GM12878 (cell line): ENCODE data around the gene RND2. TPM values are rescaled to one million over a fixed set of nuclear protein-coding genes. Genes with fewer than 3 reads are reported as not detected.
"Not testable (repeated sequence)": the region's sequence is repeated elsewhere in the genome, so short reads cannot be mapped to it uniquely, and the experiment has no call there.

Experiments
- ATAC-seq: fragments of 200-7000 bp; cut with Tn5 transposase; 3 replicates; pipeline ENCODE4 v1.9.1; 2020; ENCODE audit warnings: mild to moderate bottlenecking, moderate library complexity
- BruUV-seq: library from RNA; stranded (reverse); fragments of 400-500 nt; replicated peaks from 2 replicates; lab custom pipeline; 2021; lab: Mats Ljungman, UMichigan
- CTCF ChIA-PET: fragments of 300-600 bp; sonication (Branson Sonifier 250); formaldehyde crosslinking; extraction: SDS; loops from one replicate; lab custom pipeline; 2021; ENCODE audit warnings: inconsistent platforms; lab: Yijun Ruan, JAX
- POLR2A ChIA-PET: fragments of 350-600 bp; formaldehyde crosslinking; extraction: SDS; loops from one replicate; lab custom pipeline; 2021; ENCODE audit warnings: inconsistent platforms; lab: Charles Lee
- RAD21 ChIA-PET: fragments of 300-600 bp; sonication (Branson Sonifier 250); formaldehyde crosslinking; loops from one replicate; lab custom pipeline; 2023; ENCODE audit warnings: antibody characterized with exemption; ENCODE audit not compliant: unreplicated experiment; lab: Charles Lee
- SMC1A ChIA-PET: fragments of 300-600 bp; sonication (Branson Sonifier 250); formaldehyde crosslinking; loops from one replicate; lab custom pipeline; 2023; ENCODE audit not compliant: unreplicated experiment, uncharacterized antibody; lab: Charles Lee
- DNase-seq: peaks from one replicate; pipeline ENCODE4 v3.0.0-alpha.2; 2011; ENCODE audit warnings: low read depth, low spot score
- FAIRE-seq: peaks from 3 replicates; lab custom pipeline; 2011; peaks lifted over from hg19 to GRCh38; lab: Jason Lieb, UNC
- H2AFZ ChIP-seq: 2 replicates; pipeline ENCODE4 v1.6.0; 2011; ENCODE audit warnings: low read depth, low read length, control low read depth; ENCODE audit not compliant: control insufficient read depth
- H3K27ac ChIP-seq: 2 replicates; pipeline ENCODE4 v1.5.1; 2011; ENCODE audit warnings: control low read depth; ENCODE audit not compliant: control insufficient read depth, insufficient read depth
- H3K27me3 ChIP-seq, 2 experiments: replicated peaks in 1 of 2; 2 replicates each; pipeline versions ENCODE4 v1.6.0 to v1.6.1; 2011; ENCODE audit warnings: low read length in 1 of 2; ENCODE audit not compliant: control insufficient read depth in 2 of 2, insufficient read depth in 2 of 2
- H3K36me3 ChIP-seq, 2 experiments: 2 replicates each; pipeline ENCODE4 v1.5.1; 2011; ENCODE audit warnings: low read length in 1 of 2; ENCODE audit not compliant: control insufficient read depth in 2 of 2, insufficient read depth in 2 of 2
- H3K4me1 ChIP-seq: 2 replicates; pipeline ENCODE4 v1.6.1; 2011; ENCODE audit warnings: mild to moderate bottlenecking, low read length, moderate library complexity, mixed read lengths; ENCODE audit not compliant: control insufficient read depth, insufficient read depth
- H3K4me2 ChIP-seq: 2 replicates; pipeline ENCODE4 v1.6.0; 2011; ENCODE audit warnings: control low read depth; ENCODE audit not compliant: control insufficient read depth, insufficient read depth
- H3K4me3 ChIP-seq: fragments of 200-600 bp; sonication (generic); 2 replicates; pipeline ENCODE4 v1.5.1; 2016
- H3K79me2 ChIP-seq: 2 replicates; pipeline ENCODE4 v1.6.0; 2011; ENCODE audit warnings: low read length; ENCODE audit not compliant: control insufficient read depth, insufficient read depth
- H3K9ac ChIP-seq: 2 replicates; pipeline ENCODE4 v1.8.0; 2011; ENCODE audit warnings: low read length, control low read depth, mixed read lengths; ENCODE audit not compliant: control insufficient read depth, insufficient read depth
- H3K9me3 ChIP-seq: replicated peaks from 3 replicates; pipeline ENCODE4 v1.5.1; 2011; ENCODE audit warnings: mild to moderate bottlenecking, low read length; ENCODE audit not compliant: control insufficient read depth, insufficient read depth
- H4K20me1 ChIP-seq: 2 replicates; pipeline ENCODE4 v1.6.0; 2011; ENCODE audit not compliant: control insufficient read depth, insufficient read depth
- IKZF1 ChIP-seq: fragments of 450-650 bp; conservative IDR thresholded peaks from 2 replicates; pipeline ENCODE4 v1.6.1; 2017; ENCODE audit warnings: antibody characterized with exemption, mild to moderate bottlenecking
- PBX3 ChIP-seq: IDR thresholded peaks from 2 replicates; pipeline ENCODE4 v1.6.1; 2011; ENCODE audit warnings: mild to moderate bottlenecking, low read depth, low read length, moderate library complexity; ENCODE audit not compliant: insufficient replicate concordance
- WGBS: methylation state at CpG from one replicate; pipeline ENCODE4 v1.1.6; 2016; ENCODE audit warnings: low lambda C conversion rate; ENCODE audit not compliant: insufficient replicate concordance, insufficient coverage; ENCODE audit errors: missing lambda C conversion rate; 5-methylcytosine and 5-hydroxymethylcytosine counted together
- in situ Hi-C: fragments of 300-500 bp; cut with MboI; formaldehyde crosslinking; loops from 9 replicates; pipeline ENCODE4 v1.14.3; 2018; ENCODE audit warnings: mixed read lengths
- intact Hi-C: fragments of 100-400 bp; cut with micrococcal nuclease; formaldehyde crosslinking; loops from one replicate; pipeline ENCODE4 v1.14.2; 2022; ENCODE audit not compliant: unreplicated experiment
- polyA plus RNA-seq, 11 experiments: library from polyadenylated mRNA; depleted of rRNA in 4 of 11; unstranded in 6 of 11; stranded (reverse) in 5 of 11; fragments of >200 nt; fragmentation: Nextera tagmentation in 4 of 11; fragmentation: Illumina TruSeq in 1 of 11; extraction: Ambion mirVana in 4 of 11; extraction: Trizol in 1 of 11; gene quantifications; 1 replicate in 1 of 11; 2 replicates in 10 of 11; pipeline versions ENCODE4 v1.2.1 to v1.2.3, GENCODE V29; 2011 to 2016; ENCODE audit warnings: inconsistent platforms in 2 of 11, missing spikeins in 2 of 11, low read depth in 1 of 11
- total RNA-seq, 4 experiments: library from RNA; depleted of rRNA in 3 of 4; stranded (reverse); fragments of >200 nt in 3 of 4; fragmentation: Illumina TruSeq in 1 of 4; extraction: Trizol in 1 of 4; gene quantifications; 2 replicates each; pipeline versions ENCODE4 v1.2.1 to v1.2.3, GENCODE V29; 2013 to 2021

RND2 gene
- total and polyA plus RNA-seq, 10 of the 15 experiments (the other 5 are each of a cell fraction or from before 2014, with no cell fraction given) = 0.01 to 0.05 (median 0.03) TPM; not detected in 6

DNA sequence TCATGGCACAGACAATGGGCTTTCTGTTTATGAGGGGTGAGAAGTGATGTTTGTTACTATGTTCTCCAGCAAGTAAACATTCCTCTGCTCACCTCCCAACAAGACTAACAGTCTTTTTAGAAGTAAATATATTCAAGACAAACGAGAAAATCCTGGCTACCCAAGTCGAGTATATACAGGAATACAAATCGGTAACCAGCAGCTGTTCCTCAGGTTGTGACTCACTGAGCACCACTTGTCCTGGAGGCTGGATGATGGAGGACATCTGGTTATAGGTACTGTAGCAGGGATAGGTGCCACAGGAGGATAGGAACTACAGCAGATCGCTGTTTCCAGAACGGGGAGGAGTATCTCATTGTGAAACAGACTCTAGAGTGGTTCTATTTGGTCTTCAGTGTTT is 32.2 kb upstream of the RND2 start:
- WGBS = 72% methylated on average over 5 of the region's 5 CpGs
- in situ Hi-C loops (no loop called here), intact Hi-C loops (loop anchor here (10.0 kb wide), 1 partner anchor 148 kb away; the partner anchor contains the start of gene AOC2)
- Histone ChIP-seq H3K9ac (no peak overlapping the region), H3K4me2 (no peak overlapping the region), H3K4me3 (no peak overlapping the region), H3K27ac (no peak overlapping the region), H3K9me3 (no peaks in the 10 kb centered on the region), H3K36me3 (peaks cover 10 to 23% of the 10 kb centered on the region in 2 experiments), H2AFZ (no peak overlapping the region), H3K79me2 (no peaks in the 10 kb centered on the region; the same call in 1 of the 2 replicates), H3K27me3 (no peaks in the 10 kb centered on the region), H3K4me1 (no peaks in the 10 kb centered on the region), H4K20me1 (no peaks in the 10 kb centered on the region)
- ChIA-PET SMC1A (no interaction called here), POLR2A (interaction anchor here (0.5 to 0.6 kb wide), 2 partner anchors 16 to 349 kb away, joined by 3 read pairs; no protein-coding TSS in a partner anchor), RAD21 (interaction anchor here (0.6 kb wide), 1 partner anchor 858 kb away, joined by 3 read pairs; no protein-coding TSS in a partner anchor), CTCF (no interaction called here)
- TF ChIP-seq PBX3 (no peak), IKZF1 (no peak)
- no peak for DNase-seq
- ATAC-seq = no peak
- no peak for FAIRE-seq
- TSS peak; percentile 49 for BruUV-seq

GRCh38 chr17:42993913-42994312 is 31.1 kb upstream of the RND2 start:
- DNase-seq, H3K4me1 ChIP-seq, H3K9ac ChIP-seq, H4K20me1 ChIP-seq, CTCF ChIA-PET, H3K27me3 ChIP-seq, FAIRE-seq, H2AFZ ChIP-seq, POLR2A ChIA-PET, H3K79me2 ChIP-seq, H3K9me3 ChIP-seq, H3K4me2 ChIP-seq, RAD21 ChIA-PET, H3K27ac ChIP-seq, in situ Hi-C loops, ATAC-seq, BruUV-seq, H3K4me3 ChIP-seq: not testable (repeated sequence)
- H3K36me3 ChIP-seq = peaks cover 10 to 20% of the 10 kb centered on the region in 2 experiments; a peak in 3 of 4 replicates
- WGBS = 87% methylated on average over 10 of the region's 10 CpGs
- intact Hi-C loops = loop anchor here (10.0 kb wide), 1 partner anchor 149 kb away; the partner anchor contains the start of gene AOC2
- SMC1A ChIA-PET = interaction anchor here (0.9 kb wide), 1 partner anchor 10 kb away, joined by 3 read pairs; no protein-coding TSS in a partner anchor
